Caco-2 (cell line): ENCODE measurements around the gene ATG9A. TPM values are rescaled to one million over a fixed set of nuclear protein-coding genes. Genes with fewer than 3 reads are reported as not detected.

Experiments used
- BruUV-seq: library from RNA; stranded (reverse); fragments of 400-500 nt; replicated peaks from 2 replicates; lab custom pipeline; 2021; lab: Mats Ljungman, UMichigan
- CTCF ChIA-PET: fragments of 300-600 bp; sonication (Branson Sonifier 250); formaldehyde crosslinking; loops from one replicate; lab custom pipeline; 2022; ENCODE audit warnings: antibody characterized with exemption; lab: Charles Lee
- POLR2A ChIA-PET: fragments of 300-600 bp; sonication (Branson Sonifier 250); formaldehyde crosslinking; loops from one replicate; lab custom pipeline; 2022; ENCODE audit warnings: antibody characterized with exemption; lab: Charles Lee
- DNase-seq, 2 experiments: peaks; one replicate each; pipeline versions ENCODE4 v3.0.0 to v3.0.0-alpha.2; 2020 to 2022
- H3K27me3 ChIP-seq: replicated peaks from 2 replicates; pipeline ENCODE4 v1.6.0; 2011; ENCODE audit warnings: low read length; ENCODE audit not compliant: control insufficient read depth, insufficient read depth
- H3K36me3 ChIP-seq: 2 replicates; pipeline ENCODE4 v1.5.1; 2011; ENCODE audit warnings: low read length; ENCODE audit not compliant: control insufficient read depth, insufficient read depth
- H3K4me1 ChIP-seq: fragments of 250-450 bp; sonication (Bioruptor Pico); 2 replicates; pipeline ENCODE4 v1.5.1; 2020; ENCODE audit warnings: mild to moderate bottlenecking
- H3K4me3 ChIP-seq: 2 replicates; pipeline ENCODE4 v1.5.1; 2011; ENCODE audit warnings: low read depth, mild to moderate bottlenecking, control low read depth, low read length
- H3K9me3 ChIP-seq: fragments of 250-450 bp; sonication (Bioruptor Pico); 2 replicates; pipeline ENCODE4 v1.5.1; 2020; ENCODE audit warnings: mild to moderate bottlenecking, moderate library complexity
- H3K27ac Mint-ChIP-seq: one replicate; pipeline ENCODE4 v1.8.0; 2022; ENCODE audit warnings: mixed read lengths; ENCODE audit not compliant: unreplicated experiment
- H3K27me3 Mint-ChIP-seq: one replicate; pipeline ENCODE4 v1.8.0; 2022; ENCODE audit warnings: mixed read lengths; ENCODE audit not compliant: insufficient read depth, unreplicated experiment
- H3K36me3 Mint-ChIP-seq: one replicate; pipeline ENCODE4 v1.8.0; 2022; ENCODE audit warnings: mild to moderate bottlenecking, mixed read lengths; ENCODE audit not compliant: insufficient read depth, unreplicated experiment
- H3K4me1 Mint-ChIP-seq: one replicate; pipeline ENCODE4 v1.8.0; 2022; ENCODE audit warnings: low read depth, mixed read lengths; ENCODE audit not compliant: unreplicated experiment
- H3K4me3 Mint-ChIP-seq: one replicate; pipeline ENCODE4 v1.8.0; 2022; ENCODE audit warnings: mild to moderate bottlenecking, moderate library complexity, mixed read lengths; ENCODE audit not compliant: unreplicated experiment
- H3K9me3 Mint-ChIP-seq: one replicate; pipeline ENCODE4 v1.8.0; 2022; ENCODE audit warnings: mixed read lengths; ENCODE audit not compliant: unreplicated experiment
- intact Hi-C: fragments of 100-400 bp; cut with micrococcal nuclease; formaldehyde crosslinking; loops from one replicate; pipeline ENCODE4 v1.10.0; 2022; ENCODE audit not compliant: unreplicated experiment
- total RNA-seq: library from RNA; stranded (reverse); gene quantifications from 2 replicates; pipeline ENCODE4 v1.2.3, GENCODE V29; 2022
- TF ChIP-seq, protein P1 (sequence below), 2 experiments: fragments of 200-600 bp in 1 of 2; IDR thresholded peaks; 1 replicate in 1 of 2; 2 replicates in 1 of 2; pipeline versions ENCODE4 v1.5.1 to v1.8.0; 2011 to 2022; ENCODE audit warnings: antibody characterized with exemption in 1 of 2, control low read depth in 1 of 2, inconsistent platforms in 1 of 2, low read depth in 1 of 2, low read length in 1 of 2, mild to moderate bottlenecking in 1 of 2, moderate library complexity in 1 of 2; ENCODE audit not compliant: insufficient read depth in 1 of 2, severe bottlenecking in 1 of 2, unreplicated experiment in 1 of 2

The ATG9A gene
- total RNA-seq, 1 experiment from 2014 or later: 62.9 TPM

DNA sequence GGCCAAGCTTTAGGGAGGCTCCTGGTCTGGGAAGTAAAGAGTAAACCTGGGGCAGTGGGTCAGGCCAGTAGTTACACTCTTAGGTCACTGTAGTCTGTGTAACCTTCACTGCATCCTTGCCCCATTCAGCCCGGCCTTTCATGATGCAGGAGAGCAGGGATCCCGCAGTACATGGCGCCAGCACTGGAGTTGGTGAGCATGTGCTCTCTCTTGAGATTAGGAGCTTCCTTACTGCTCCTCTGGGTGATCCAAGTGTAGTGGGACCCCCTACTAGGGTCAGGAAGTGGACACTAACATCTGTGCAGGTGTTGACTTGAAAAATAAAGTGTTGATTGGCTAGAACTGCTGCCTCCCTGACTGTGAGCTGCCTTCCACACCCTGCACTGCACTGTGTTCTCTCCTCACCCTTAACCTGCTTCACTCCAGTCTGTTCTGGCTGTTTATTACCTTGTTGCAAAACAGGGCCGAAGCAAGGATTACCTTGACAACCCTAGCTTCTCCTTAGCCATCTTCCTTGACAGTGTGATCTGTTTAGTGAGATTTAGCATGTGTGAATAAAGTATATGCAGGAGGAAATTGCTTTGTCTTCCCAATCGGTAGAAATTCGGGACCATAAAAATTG, 46.2 kb downstream of the ATG9A start:
- no peak overlapping the region for H3K4me3 ChIP-seq
- Mint-ChIP-seq H3K4me1 (peaks cover 8% of the 10 kb centered on the region), H3K27ac (no peak overlapping the region), H3K4me3 (no peak overlapping the region), H3K27me3 (no peaks in the 10 kb centered on the region), H3K9me3 (no peaks in the 10 kb centered on the region), H3K36me3 (peaks cover 25% of the 10 kb centered on the region)
- DNase-seq: no peak
- H3K9me3 ChIP-seq: no peaks in the 10 kb centered on the region
- POLR2A ChIA-PET: no interaction called here
- CTCF ChIA-PET: interaction anchor here (0.6 kb wide), 1 partner anchor 202 kb away, joined by 5 read pairs; no protein-coding TSS in a partner anchor
- TF ChIP-seq, protein P1, sequence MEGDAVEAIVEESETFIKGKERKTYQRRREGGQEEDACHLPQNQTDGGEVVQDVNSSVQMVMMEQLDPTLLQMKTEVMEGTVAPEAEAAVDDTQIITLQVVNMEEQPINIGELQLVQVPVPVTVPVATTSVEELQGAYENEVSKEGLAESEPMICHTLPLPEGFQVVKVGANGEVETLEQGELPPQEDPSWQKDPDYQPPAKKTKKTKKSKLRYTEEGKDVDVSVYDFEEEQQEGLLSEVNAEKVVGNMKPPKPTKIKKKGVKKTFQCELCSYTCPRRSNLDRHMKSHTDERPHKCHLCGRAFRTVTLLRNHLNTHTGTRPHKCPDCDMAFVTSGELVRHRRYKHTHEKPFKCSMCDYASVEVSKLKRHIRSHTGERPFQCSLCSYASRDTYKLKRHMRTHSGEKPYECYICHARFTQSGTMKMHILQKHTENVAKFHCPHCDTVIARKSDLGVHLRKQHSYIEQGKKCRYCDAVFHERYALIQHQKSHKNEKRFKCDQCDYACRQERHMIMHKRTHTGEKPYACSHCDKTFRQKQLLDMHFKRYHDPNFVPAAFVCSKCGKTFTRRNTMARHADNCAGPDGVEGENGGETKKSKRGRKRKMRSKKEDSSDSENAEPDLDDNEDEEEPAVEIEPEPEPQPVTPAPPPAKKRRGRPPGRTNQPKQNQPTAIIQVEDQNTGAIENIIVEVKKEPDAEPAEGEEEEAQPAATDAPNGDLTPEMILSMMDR (IDR thresholded peaks at IDR 0.05; ENCODE audit: insufficient read depth in 1 of 2, low read depth in 1 of 2, low read length in 1 of 2, severe bottlenecking in 1 of 2, unreplicated experiment in 1 of 2): no peak
- BruUV-seq: no TSS peak
- peaks cover 7% of the 10 kb centered on the region for H3K4me1 ChIP-seq
- H3K27me3 ChIP-seq: no peaks in the 10 kb centered on the region; the same call in 1 of the 2 replicates
- intact Hi-C loops: no loop called here
- peaks cover 6% of the 10 kb centered on the region for H3K36me3 ChIP-seq

DNA sequence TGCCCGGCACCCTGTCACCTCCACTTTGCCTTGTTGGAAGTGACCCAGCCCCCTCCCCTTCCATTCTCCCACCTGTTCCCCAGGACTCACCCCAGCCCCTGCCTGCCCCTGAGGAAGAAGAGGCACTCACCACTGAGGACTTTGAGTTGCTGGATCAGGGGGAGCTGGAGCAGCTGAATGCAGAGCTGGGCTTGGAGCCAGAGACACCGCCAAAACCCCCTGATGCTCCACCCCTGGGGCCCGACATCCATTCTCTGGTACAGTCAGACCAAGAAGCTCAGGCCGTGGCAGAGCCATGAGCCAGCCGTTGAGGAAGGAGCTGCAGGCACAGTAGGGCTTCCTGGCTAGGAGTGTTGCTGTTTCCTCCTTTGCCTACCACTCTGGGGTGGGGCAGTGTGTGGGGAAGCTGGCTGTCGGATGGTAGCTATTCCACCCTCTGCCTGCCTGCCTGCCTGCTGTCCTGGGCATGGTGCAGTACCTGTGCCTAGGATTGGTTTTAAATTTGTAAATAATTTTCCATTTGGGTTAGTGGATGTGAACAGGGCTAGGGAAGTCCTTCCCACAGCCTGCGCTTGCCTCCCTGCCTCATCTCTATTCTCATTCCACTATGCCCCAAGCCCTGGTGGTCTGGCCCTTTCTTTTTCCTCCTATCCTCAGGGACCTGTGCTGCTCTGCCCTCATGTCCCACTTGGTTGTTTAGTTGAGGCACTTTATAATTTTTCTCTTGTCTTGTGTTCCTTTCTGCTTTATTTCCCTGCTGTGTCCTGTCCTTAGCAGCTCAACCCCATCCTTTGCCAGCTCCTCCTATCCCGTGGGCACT, 46.9 kb downstream of the ATG9A start:
- TF ChIP-seq, protein P1 (IDR thresholded peaks at IDR 0.05; ENCODE audit: insufficient read depth in 1 of 2, low read depth in 1 of 2, low read length in 1 of 2, severe bottlenecking in 1 of 2, unreplicated experiment in 1 of 2): no peak
- H3K36me3 ChIP-seq: peaks cover 6% of the 10 kb centered on the region
- H3K4me3 ChIP-seq: no peak overlapping the region
- no peaks in the 10 kb centered on the region for H3K9me3 Mint-ChIP-seq
- no TSS peak for BruUV-seq
- POLR2A ChIA-PET: no interaction called here
- H3K9me3 ChIP-seq: no peaks in the 10 kb centered on the region
- peaks cover 33% of the 10 kb centered on the region for H3K36me3 Mint-ChIP-seq
- H3K4me3 Mint-ChIP-seq: no peak overlapping the region
- peaks cover 7% of the 10 kb centered on the region for H3K4me1 ChIP-seq
- CTCF ChIA-PET: interaction anchor here (0.6 kb wide), 1 partner anchor 202 kb away, joined by 5 read pairs; no protein-coding TSS in a partner anchor
- no peaks in the 10 kb centered on the region; the same call in 1 of the 2 replicates for H3K27me3 ChIP-seq
- no peak overlapping the region for H3K27ac Mint-ChIP-seq
- peaks cover 8% of the 10 kb centered on the region for H3K4me1 Mint-ChIP-seq
- H3K27me3 Mint-ChIP-seq: no peaks in the 10 kb centered on the region
- intact Hi-C loops: no loop called here
- DNase-seq: no peak

DNA sequence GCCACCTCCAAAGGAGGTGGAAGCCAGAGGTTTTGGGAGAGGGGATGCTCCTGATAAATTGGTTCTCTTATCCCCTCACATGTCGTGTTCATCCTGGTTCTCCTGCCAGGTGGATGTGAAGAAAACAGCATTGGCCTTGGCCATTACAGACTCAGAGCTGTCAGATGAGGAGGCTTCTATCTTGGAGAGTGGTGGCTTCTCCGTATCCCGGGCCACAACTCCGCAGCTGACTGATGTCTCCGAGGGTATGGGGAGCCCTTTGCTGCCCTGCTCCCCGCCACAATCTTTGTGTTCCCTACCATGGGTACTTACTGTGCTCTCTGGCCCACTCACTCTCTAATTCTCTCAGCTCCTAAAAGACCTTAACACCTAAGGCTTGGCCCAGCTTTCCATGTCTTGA, 47.9 kb downstream of the ATG9A start:
- Histone ChIP-seq H3K4me3 (no peak overlapping the region), H3K36me3 (peaks cover 6% of the 10 kb centered on the region), H3K27me3 (no peaks in the 10 kb centered on the region; the same call in 1 of the 2 replicates), H3K9me3 (no peaks in the 10 kb centered on the region), H3K4me1 (peaks cover 7% of the 10 kb centered on the region)
- H3K4me3 Mint-ChIP-seq: no peak overlapping the region
- H3K27me3 Mint-ChIP-seq: no peaks in the 10 kb centered on the region
- peaks cover 39% of the 10 kb centered on the region for H3K36me3 Mint-ChIP-seq
- intact Hi-C loops: no loop called here
- POLR2A ChIA-PET: no interaction called here
- TF ChIP-seq, protein P1 (IDR thresholded peaks at IDR 0.05; ENCODE audit: insufficient read depth in 1 of 2, low read depth in 1 of 2, low read length in 1 of 2, severe bottlenecking in 1 of 2, unreplicated experiment in 1 of 2): no peak
- H3K27ac Mint-ChIP-seq: no peak overlapping the region
- CTCF ChIA-PET: interaction anchor here (0.7 kb wide), 1 partner anchor 24 kb away, joined by 3 read pairs; no protein-coding TSS in a partner anchor
- H3K9me3 Mint-ChIP-seq: no peaks in the 10 kb centered on the region
- H3K4me1 Mint-ChIP-seq: peaks cover 8% of the 10 kb centered on the region
- DNase-seq: no peak
- no TSS peak for BruUV-seq
